ENCODE data around the gene CFAP45.

Gene CFAP45

GRCh38 chr1:159900086-159900680, at the start of gene CFAP45:
CFAP45 (minus strand) TSS chr1:159900165; CDS start chr1:159900098, 67 bp downstream.
- peak; percentile 57 for DNase-seq (ENCODE audit: low read depth)
- TF ChIP-seq CTCF (IDR thresholded peaks at IDR 0.05; ENCODE audit: insufficient read depth, low read depth, low read length, missing control alignments) = no peak

GRCh38 chr1:159949123-159949522, 49.2 kb upstream of the CFAP45 start:
- TF ChIP-seq CTCF (IDR thresholded peaks at IDR 0.05; ENCODE audit: insufficient read depth, low read depth, low read length, missing control alignments) = no peak
- H3K4me3 ChIP-seq (ENCODE audit: low read depth, low read length) = no peak overlapping the region
- DNase-seq (ENCODE audit: low read depth) = no peak

More at GRCh38 chr1:159900086-159900680, at the start of gene CFAP45:
- H3K4me3 ChIP-seq (ENCODE audit: low read depth, low read length) = no peak within 1 kb of the TSS

- no peak for TF ChIP-seq CTCF (IDR thresholded peaks at IDR 0.05; ENCODE audit: insufficient read depth, low read depth, low read length, missing control alignments)
- no peak for DNase-seq (ENCODE audit: low read depth)
- no peak overlapping the region for H3K4me3 ChIP-seq (ENCODE audit: low read depth, low read length)
Observed at GRCh38 chr1:159947942-159948341, 48.0 kb upstream of the CFAP45 start.

- TF ChIP-seq CTCF (IDR thresholded peaks at IDR 0.05; ENCODE audit: insufficient read depth, low read depth, low read length, missing control alignments) = no peak
- DNase-seq (ENCODE audit: low read depth) = no peak
- H3K4me3 ChIP-seq (ENCODE audit: low read depth, low read length) = no peak overlapping the region
Observed at GRCh38 chr1:159946242-159947187, 46.5 kb upstream of the CFAP45 start.

GRCh38 chr1:159945483-159946241, 45.7 kb upstream of the CFAP45 start, which contains the start of gene IGSF9:
IGSF9 (minus strand) TSS chr1:159945613; CDS start chr1:159943454, 2,159 bp downstream.
- peak; percentile 40 for DNase-seq (ENCODE audit: low read depth)
- no peak within 1 kb of the TSS for H3K4me3 ChIP-seq (ENCODE audit: low read depth, low read length)
- no peak for TF ChIP-seq CTCF (IDR thresholded peaks at IDR 0.05; ENCODE audit: insufficient read depth, low read depth, low read length, missing control alignments)

- no peak overlapping the region for H3K4me3 ChIP-seq (ENCODE audit: low read depth, low read length)
- TF ChIP-seq CTCF (IDR thresholded peaks at IDR 0.05; ENCODE audit: insufficient read depth, low read depth, low read length, missing control alignments) = no peak
- no peak for DNase-seq (ENCODE audit: low read depth)
Observed at GRCh38 chr1:159944623-159945455, 44.9 kb upstream of the CFAP45 start.

All from GM12865 (cell line).